K562 (cell line): ENCODE measurements around the gene DDC. TPM values are rescaled to one million over a fixed set of nuclear protein-coding genes. Genes with fewer than 3 reads are reported as not detected.
A peak's percentile ranks its signal among the peaks of the same experiment; 100 is the strongest.

Experiments
- ATAC-seq: fragments of 200-7000 bp; cut with Tn5 transposase; 3 replicates; pipeline ENCODE4 v1.9.1; 2020; ENCODE audit warnings: moderate library complexity
- BruUV-seq: library from RNA; stranded (reverse); fragments of 400-500 nt; replicated peaks from 2 replicates; lab custom pipeline; 2021; lab: Mats Ljungman, UMichigan
- CTCF ChIA-PET: fragments of 300-600 bp; formaldehyde crosslinking; extraction: SDS; loops from one replicate; lab custom pipeline; 2021; ENCODE audit warnings: low intra/inter-chr PET ratio; lab: Yijun Ruan, JAX
- POLR2A ChIA-PET: fragments of 300-600, 350-650 bp; sonication (Branson Sonifier 250); formaldehyde crosslinking; extraction: SDS; loops from one replicate; lab custom pipeline; 2021; ENCODE audit warnings: antibody characterized with exemption, inconsistent platforms; lab: Yijun Ruan, JAX
- DNase-seq, 4 experiments: peaks; one replicate each; pipeline versions ENCODE4 v3.0.0 to v3.0.0-alpha.2; 2011 to 2018; ENCODE audit warnings: low spot score in 3 of 4, mixed read lengths in 3 of 4; ENCODE audit errors: extremely low read depth in 1 of 4
- FAIRE-seq: peaks from 2 replicates; lab custom pipeline; 2011; peaks lifted over from hg19 to GRCh38; lab: Jason Lieb, UNC
- H2AFZ ChIP-seq: 2 replicates; pipeline ENCODE4 v1.6.0; 2011; ENCODE audit warnings: low read depth, low read length, control low read depth, inconsistent platforms
- H3K27ac ChIP-seq: fragments of 200-600 bp; 3 replicates; pipeline ENCODE4 v1.8.0; 2011; ENCODE audit warnings: low read depth, mild to moderate bottlenecking, control low read depth, inconsistent platforms, low read length, moderate library complexity, mixed read lengths; ENCODE audit errors: extremely low read depth
- H3K27me3 ChIP-seq, 2 experiments: fragments of 300-600 bp in 1 of 2; 2 replicates in 1 of 2; 3 replicates in 1 of 2; pipeline versions ENCODE4 v1.6.0 to v1.8.0; 2011; ENCODE audit warnings: inconsistent platforms in 2 of 2, low read length in 2 of 2, mild to moderate bottlenecking in 1 of 2, mixed read lengths in 1 of 2, moderate library complexity in 1 of 2; ENCODE audit not compliant: control insufficient read depth in 2 of 2, insufficient read depth in 2 of 2
- H3K36me3 ChIP-seq: fragments of 300-600 bp; 3 replicates; pipeline ENCODE4 v1.8.0; 2011; ENCODE audit warnings: mild to moderate bottlenecking, low read length, inconsistent platforms; ENCODE audit not compliant: control insufficient read depth, insufficient read depth
- H3K4me1 ChIP-seq, 2 experiments: fragments of 200-600 bp in 1 of 2; replicated peaks in 1 of 2; 2 replicates in 1 of 2; 3 replicates in 1 of 2; pipeline versions ENCODE4 v1.5.1 to v1.8.0; 2011; ENCODE audit warnings: inconsistent platforms in 2 of 2, low read length in 2 of 2, mild to moderate bottlenecking in 1 of 2, mixed read lengths in 1 of 2, moderate library complexity in 1 of 2; ENCODE audit not compliant: control insufficient read depth in 2 of 2, insufficient read depth in 2 of 2
- H3K4me2 ChIP-seq: 2 replicates; pipeline ENCODE4 v1.6.1; 2011; ENCODE audit warnings: low read length, control low read depth, inconsistent platforms, mixed read lengths; ENCODE audit not compliant: insufficient read depth
- H3K4me3 ChIP-seq: fragments of 200-600 bp; sonication (generic), shearing (Covaris generic); 2 replicates; pipeline ENCODE4 v1.5.1; 2016; ENCODE audit warnings: control low read depth, inconsistent platforms
- H3K79me2 ChIP-seq: fragments of 200-600 bp; 3 replicates; pipeline ENCODE4 v1.8.0; 2011; ENCODE audit warnings: low read length, inconsistent platforms; ENCODE audit not compliant: control insufficient read depth, insufficient read depth
- H3K9ac ChIP-seq, 2 experiments: 2 replicates each; pipeline versions ENCODE4 v1.6.0 to v1.6.1; 2011; ENCODE audit warnings: low read depth in 2 of 2, low read length in 2 of 2, control low read depth in 1 of 2, inconsistent platforms in 1 of 2, mild to moderate bottlenecking in 1 of 2, mixed read lengths in 1 of 2; ENCODE audit not compliant: insufficient read depth in 1 of 2
- H3K9me1 ChIP-seq: one replicate; pipeline ENCODE4 v1.6.0; 2011; ENCODE audit warnings: inconsistent platforms, mild to moderate bottlenecking, low read length, moderate library complexity; ENCODE audit not compliant: control insufficient read depth, insufficient read depth
- H3K9me3 ChIP-seq: replicated peaks from 2 replicates; pipeline ENCODE4 v1.5.1; 2011; ENCODE audit warnings: low read depth, low read length, inconsistent platforms; ENCODE audit not compliant: control insufficient read depth, insufficient read depth
- H4K20me1 ChIP-seq: replicated peaks from 2 replicates; pipeline ENCODE4 v1.6.1; 2011; ENCODE audit warnings: low read length, inconsistent platforms, mixed read lengths; ENCODE audit not compliant: control insufficient read depth, insufficient read depth
- C11orf30 ChIP-seq: fragments of 450-650 bp; IDR thresholded peaks from 2 replicates; pipeline ENCODE4 v1.6.1; 2016; ENCODE audit warnings: low read depth, mild to moderate bottlenecking
- MAFF ChIP-seq: IDR thresholded peaks from 2 replicates; pipeline ENCODE4 v1.6.1; 2012; ENCODE audit warnings: low read length, improper control_type of control experiment
- MAFG ChIP-seq: fragments of 450-650 bp; conservative IDR thresholded peaks from 2 replicates; pipeline ENCODE4 v1.6.1; 2016; ENCODE audit warnings: missing genetic modification characterization, missing compliant biosample characterization
- MCM2 ChIP-seq: fragments of 450-650 bp; IDR thresholded peaks from 2 replicates; pipeline ENCODE4 v1.6.1; 2017; ENCODE audit warnings: low read depth, mild to moderate bottlenecking
- ZNF316 ChIP-seq: fragments of 450-650 bp; IDR thresholded peaks from 2 replicates; pipeline ENCODE4 v1.6.1; 2016
- WGBS: fragments of 100-300 bp; shearing (Covaris generic); methylation state at CpG from one replicate; pipeline ENCODE4 v1.1.6; 2016; ENCODE audit warnings: low coverage, mixed read lengths; ENCODE audit not compliant: insufficient coverage; ENCODE audit errors: missing lambda C conversion rate; 5-methylcytosine and 5-hydroxymethylcytosine counted together
- in situ Hi-C: fragments of 300-500 bp; cut with MboI; formaldehyde crosslinking; loops from 4 replicates; pipeline ENCODE4 v1.15.0; 2018; ENCODE audit warnings: inconsistent platforms, mixed read lengths
- intact Hi-C: fragments of 100-400 bp; cut with micrococcal nuclease; formaldehyde crosslinking; loops from 2 replicates; pipeline ENCODE4 v1.14.2; 2022
- polyA plus RNA-seq, 8 experiments: library from polyadenylated mRNA; depleted of rRNA in 4 of 8; stranded (reverse) in 5 of 8; unstranded in 3 of 8; fragments of >200 nt; fragmentation: Nextera tagmentation in 2 of 8; fragmentation: Illumina TruSeq in 1 of 8; extraction: Ambion mirVana in 2 of 8; extraction: Trizol in 1 of 8; gene quantifications; 2 replicates each; pipeline versions ENCODE4 v1.2.1 to v1.2.3, GENCODE V29; 2011 to 2014; ENCODE audit warnings: inconsistent platforms in 1 of 8, missing spikeins in 1 of 8
- total RNA-seq, 7 experiments: library from RNA; depleted of rRNA in 6 of 7; stranded (reverse); fragments of >200 nt in 6 of 7; fragmentation: Illumina TruSeq in 2 of 7; extraction: Trizol in 2 of 7; gene quantifications; 2 replicates each; pipeline versions ENCODE4 v1.2.1 to v1.2.3, GENCODE V29; 2011 to 2021; ENCODE audit warnings: low replicate concordance in 1 of 7
- TF ChIP-seq, protein P1 (sequence below): fragments of 250-450 bp; sonication (Bioruptor Pico); IDR thresholded peaks from 2 replicates; pipeline ENCODE4 v1.4.0; 2020; ENCODE audit warnings: mild to moderate bottlenecking, moderate library complexity
- TF ChIP-seq, protein P2 (sequence below): sonication (generic); formaldehyde crosslinking; IDR thresholded peaks from 2 replicates; pipeline ENCODE4 v1.8.1; 2023; ENCODE audit warnings: mild to moderate bottlenecking, missing genetic modification reagents
- TF ChIP-seq, protein P3 (sequence below): fragments of 450-650 bp; IDR thresholded peaks from 2 replicates; pipeline ENCODE4 v1.6.1; 2017; ENCODE audit warnings: antibody characterized with exemption, mild to moderate bottlenecking
- TF ChIP-seq, protein P4 (sequence below), 2 experiments: fragments of 450-650 bp in 1 of 2; sonication (generic) in 1 of 2; formaldehyde crosslinking in 1 of 2; IDR thresholded peaks in 1 of 2; conservative IDR thresholded peaks in 1 of 2; 2 replicates each; pipeline versions ENCODE4 v1.6.1 to v1.8.1; 2016 to 2023; ENCODE audit warnings: mild to moderate bottlenecking in 2 of 2, moderate library complexity in 2 of 2, inconsistent platforms in 1 of 2, missing genetic modification reagents in 1 of 2

DDC gene
- total and polyA plus RNA-seq, 9 of the 15 experiments (the other 6 are each of a cell fraction or from before 2014, with no cell fraction given), result not detected

DNA sequence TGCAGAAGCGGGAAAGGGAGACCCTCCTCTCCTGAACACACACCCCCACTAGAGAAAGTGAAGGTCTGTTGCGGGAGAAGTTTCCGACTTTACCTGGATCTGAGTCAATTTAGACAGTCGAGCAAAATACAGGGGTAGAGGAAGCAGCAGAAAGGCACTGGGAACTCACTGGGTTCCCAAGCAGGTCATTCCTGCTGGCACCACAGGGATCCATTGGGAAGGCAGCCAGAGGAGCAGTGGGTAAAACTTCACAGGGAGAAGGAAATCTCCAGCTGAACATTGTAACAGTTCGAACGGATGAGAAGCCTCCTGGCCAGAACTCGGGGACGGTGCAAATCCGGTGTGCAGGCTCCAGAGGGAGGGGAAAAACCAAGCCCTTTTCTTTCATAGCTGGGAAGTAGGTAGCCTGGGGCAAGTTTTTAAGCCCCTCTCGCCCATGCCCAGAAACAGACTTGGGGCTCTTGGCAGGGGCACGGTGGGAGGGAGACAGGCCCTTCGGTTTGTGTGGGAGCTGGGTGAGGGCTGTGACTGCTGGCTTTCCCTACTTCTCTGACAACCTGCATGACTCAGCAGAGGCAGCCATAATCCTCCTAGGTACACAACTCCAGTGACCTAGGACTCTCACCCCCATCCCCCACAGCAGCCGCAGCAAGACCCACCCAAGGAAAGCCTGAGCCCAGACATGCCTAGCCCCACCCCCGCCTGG, 51.9 kb downstream of the DDC start:
- Histone ChIP-seq H3K9ac (peak overlapping the region in 1 of 2 experiments; percentile 53; a peak in 2 of 4 replicates), H3K4me1 (peaks cover 4 to 8% of the 10 kb centered on the region in 2 experiments; a peak in 3 of 5 replicates), H3K9me3 (no peaks in the 10 kb centered on the region; the same call in 1 of the 2 replicates), H3K36me3 (no peaks in the 10 kb centered on the region), H3K9me1 (no peaks in the 10 kb centered on the region), H3K4me3 (no peak overlapping the region), H3K4me2 (peak overlapping the region; percentile 68), H3K27ac (peak overlapping the region; percentile 9; the same call in 2 of the 3 replicates), H3K27me3 (no peaks in the 10 kb centered on the region), H2AFZ (peak overlapping the region; percentile 94), H3K79me2 (no peaks in the 10 kb centered on the region), H4K20me1 (no peaks in the 10 kb centered on the region)
- ATAC-seq (peak; percentile 89), FAIRE-seq (no peak), DNase-seq (peak in 1 of 4 experiments; percentile 45)
- in situ Hi-C loops, result no loop called here
- CTCF ChIA-PET, result no interaction called here
- POLR2A ChIA-PET, result interaction anchor here (1.1 to 1.5 kb wide), 2 partner anchors 11 to 16 kb away, joined by 3 read pairs; no protein-coding TSS in a partner anchor
- no TSS peak for BruUV-seq
- 36% methylated on average over 13 of the region's 14 CpGs for WGBS
- intact Hi-C loops, result no loop called here
- TF ChIP-seq, protein P1, sequence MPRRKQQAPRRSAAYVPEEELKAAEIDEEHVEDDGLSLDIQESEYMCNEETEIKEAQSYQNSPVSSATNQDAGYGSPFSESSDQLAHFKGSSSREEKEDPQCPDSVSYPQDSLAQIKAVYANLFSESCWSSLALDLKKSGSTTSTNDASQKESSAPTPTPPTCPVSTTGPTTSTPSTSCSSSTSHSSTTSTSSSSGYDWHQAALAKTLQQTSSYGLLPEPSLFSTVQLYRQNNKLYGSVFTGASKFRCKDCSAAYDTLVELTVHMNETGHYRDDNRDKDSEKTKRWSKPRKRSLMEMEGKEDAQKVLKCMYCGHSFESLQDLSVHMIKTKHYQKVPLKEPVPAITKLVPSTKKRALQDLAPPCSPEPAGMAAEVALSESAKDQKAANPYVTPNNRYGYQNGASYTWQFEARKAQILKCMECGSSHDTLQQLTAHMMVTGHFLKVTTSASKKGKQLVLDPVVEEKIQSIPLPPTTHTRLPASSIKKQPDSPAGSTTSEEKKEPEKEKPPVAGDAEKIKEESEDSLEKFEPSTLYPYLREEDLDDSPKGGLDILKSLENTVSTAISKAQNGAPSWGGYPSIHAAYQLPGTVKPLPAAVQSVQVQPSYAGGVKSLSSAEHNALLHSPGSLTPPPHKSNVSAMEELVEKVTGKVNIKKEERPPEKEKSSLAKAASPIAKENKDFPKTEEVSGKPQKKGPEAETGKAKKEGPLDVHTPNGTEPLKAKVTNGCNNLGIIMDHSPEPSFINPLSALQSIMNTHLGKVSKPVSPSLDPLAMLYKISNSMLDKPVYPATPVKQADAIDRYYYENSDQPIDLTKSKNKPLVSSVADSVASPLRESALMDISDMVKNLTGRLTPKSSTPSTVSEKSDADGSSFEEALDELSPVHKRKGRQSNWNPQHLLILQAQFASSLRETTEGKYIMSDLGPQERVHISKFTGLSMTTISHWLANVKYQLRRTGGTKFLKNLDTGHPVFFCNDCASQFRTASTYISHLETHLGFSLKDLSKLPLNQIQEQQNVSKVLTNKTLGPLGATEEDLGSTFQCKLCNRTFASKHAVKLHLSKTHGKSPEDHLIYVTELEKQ (CRISPR knock-in tag), result no peak
- TF ChIP-seq ZNF316 (peak; percentile 86), MAFF (peak; percentile 38; the same call in 1 of the 2 replicates), MCM2 (no peak), MAFG (tag) (peak; percentile 84), C11orf30 (peak; percentile 86)
- TF ChIP-seq, protein P2, sequence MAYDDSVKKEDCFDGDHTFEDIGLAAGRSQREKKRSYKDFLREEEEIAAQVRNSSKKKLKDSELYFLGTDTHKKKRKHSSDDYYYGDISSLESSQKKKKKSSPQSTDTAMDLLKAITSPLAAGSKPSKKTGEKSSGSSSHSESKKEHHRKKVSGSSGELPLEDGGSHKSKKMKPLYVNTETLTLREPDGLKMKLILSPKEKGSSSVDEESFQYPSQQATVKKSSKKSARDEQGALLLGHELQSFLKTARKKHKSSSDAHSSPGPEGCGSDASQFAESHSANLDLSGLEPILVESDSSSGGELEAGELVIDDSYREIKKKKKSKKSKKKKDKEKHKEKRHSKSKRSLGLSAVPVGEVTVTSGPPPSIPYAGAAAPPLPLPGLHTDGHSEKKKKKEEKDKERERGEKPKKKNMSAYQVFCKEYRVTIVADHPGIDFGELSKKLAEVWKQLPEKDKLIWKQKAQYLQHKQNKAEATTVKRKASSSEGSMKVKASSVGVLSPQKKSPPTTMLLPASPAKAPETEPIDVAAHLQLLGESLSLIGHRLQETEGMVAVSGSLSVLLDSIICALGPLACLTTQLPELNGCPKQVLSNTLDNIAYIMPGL, result no peak
- TF ChIP-seq, protein P3, sequence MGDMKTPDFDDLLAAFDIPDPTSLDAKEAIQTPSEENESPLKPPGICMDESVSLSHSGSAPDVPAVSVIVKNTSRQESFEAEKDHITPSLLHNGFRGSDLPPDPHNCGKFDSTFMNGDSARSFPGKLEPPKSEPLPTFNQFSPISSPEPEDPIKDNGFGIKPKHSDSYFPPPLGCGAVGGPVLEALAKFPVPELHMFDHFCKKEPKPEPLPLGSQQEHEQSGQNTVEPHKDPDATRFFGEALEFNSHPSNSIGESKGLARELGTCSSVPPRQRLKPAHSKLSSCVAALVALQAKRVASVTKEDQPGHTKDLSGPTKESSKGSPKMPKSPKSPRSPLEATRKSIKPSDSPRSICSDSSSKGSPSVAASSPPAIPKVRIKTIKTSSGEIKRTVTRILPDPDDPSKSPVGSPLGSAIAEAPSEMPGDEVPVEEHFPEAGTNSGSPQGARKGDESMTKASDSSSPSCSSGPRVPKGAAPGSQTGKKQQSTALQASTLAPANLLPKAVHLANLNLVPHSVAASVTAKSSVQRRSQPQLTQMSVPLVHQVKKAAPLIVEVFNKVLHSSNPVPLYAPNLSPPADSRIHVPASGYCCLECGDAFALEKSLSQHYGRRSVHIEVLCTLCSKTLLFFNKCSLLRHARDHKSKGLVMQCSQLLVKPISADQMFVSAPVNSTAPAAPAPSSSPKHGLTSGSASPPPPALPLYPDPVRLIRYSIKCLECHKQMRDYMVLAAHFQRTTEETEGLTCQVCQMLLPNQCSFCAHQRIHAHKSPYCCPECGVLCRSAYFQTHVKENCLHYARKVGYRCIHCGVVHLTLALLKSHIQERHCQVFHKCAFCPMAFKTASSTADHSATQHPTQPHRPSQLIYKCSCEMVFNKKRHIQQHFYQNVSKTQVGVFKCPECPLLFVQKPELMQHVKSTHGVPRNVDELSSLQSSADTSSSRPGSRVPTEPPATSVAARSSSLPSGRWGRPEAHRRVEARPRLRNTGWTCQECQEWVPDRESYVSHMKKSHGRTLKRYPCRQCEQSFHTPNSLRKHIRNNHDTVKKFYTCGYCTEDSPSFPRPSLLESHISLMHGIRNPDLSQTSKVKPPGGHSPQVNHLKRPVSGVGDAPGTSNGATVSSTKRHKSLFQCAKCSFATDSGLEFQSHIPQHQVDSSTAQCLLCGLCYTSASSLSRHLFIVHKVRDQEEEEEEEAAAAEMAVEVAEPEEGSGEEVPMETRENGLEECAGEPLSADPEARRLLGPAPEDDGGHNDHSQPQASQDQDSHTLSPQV, result peak; percentile 69
- TF ChIP-seq, protein P4, sequence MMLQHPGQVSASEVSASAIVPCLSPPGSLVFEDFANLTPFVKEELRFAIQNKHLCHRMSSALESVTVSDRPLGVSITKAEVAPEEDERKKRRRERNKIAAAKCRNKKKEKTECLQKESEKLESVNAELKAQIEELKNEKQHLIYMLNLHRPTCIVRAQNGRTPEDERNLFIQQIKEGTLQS (IDR thresholded peaks at IDR 0.05), result peak; percentile 34; the same call in 1 of the 2 replicates
- TF ChIP-seq, protein P4 (CRISPR knock-in tag; conservative IDR thresholded peaks at IDR 0.05), result no peak
